ENCODE results near the gene SYCN.

- TF ChIP-seq, protein P1, sequence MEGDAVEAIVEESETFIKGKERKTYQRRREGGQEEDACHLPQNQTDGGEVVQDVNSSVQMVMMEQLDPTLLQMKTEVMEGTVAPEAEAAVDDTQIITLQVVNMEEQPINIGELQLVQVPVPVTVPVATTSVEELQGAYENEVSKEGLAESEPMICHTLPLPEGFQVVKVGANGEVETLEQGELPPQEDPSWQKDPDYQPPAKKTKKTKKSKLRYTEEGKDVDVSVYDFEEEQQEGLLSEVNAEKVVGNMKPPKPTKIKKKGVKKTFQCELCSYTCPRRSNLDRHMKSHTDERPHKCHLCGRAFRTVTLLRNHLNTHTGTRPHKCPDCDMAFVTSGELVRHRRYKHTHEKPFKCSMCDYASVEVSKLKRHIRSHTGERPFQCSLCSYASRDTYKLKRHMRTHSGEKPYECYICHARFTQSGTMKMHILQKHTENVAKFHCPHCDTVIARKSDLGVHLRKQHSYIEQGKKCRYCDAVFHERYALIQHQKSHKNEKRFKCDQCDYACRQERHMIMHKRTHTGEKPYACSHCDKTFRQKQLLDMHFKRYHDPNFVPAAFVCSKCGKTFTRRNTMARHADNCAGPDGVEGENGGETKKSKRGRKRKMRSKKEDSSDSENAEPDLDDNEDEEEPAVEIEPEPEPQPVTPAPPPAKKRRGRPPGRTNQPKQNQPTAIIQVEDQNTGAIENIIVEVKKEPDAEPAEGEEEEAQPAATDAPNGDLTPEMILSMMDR (IDR thresholded peaks at IDR 0.05): no peak
- TF ChIP-seq POLR2A (IDR thresholded peaks at IDR 0.05): no peak
Observed at GRCh38 chr19:39188960-39189359, 15.1 kb downstream of the SYCN start.

All from testis (tissue), 2 donors.